ENCODE results near the gene FOXO6.

Gene FOXO6

DNA sequence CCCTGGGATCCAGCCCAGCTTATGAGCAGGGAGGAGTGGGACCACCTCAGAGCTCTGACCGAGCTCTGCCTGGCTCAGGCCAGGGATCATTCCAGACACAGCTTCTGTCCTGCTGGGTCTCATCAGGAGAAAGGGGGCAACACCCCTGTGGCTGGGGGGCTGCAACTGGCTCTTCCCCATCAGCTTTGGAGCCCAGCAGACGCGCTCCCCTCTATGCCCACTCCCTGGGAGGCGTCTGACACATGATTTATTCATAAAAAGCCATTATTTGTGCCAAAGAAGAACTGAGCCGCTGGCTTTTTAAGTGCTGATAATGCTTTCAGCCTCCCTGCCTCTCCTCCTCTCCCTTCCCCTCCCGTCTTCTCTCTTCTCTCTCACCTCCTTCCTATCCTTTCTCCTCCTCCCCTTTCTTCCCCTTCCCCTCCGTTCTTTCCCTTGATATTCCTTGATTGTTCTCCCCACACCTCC lies 25.0 kb downstream of the FOXO6 start:
- no peak overlapping the region for H3K27ac ChIP-seq
- no peak overlapping the region for H3K4me3 ChIP-seq (ENCODE audit: low read depth in 1 of 2, low read length in 1 of 2)
- H3K4me1 ChIP-seq (ENCODE audit: control insufficient read depth in 1 of 2, insufficient read depth in 1 of 2, low read depth in 1 of 2, low read length in 1 of 2) = peaks cover 5 to 13% of the 10 kb centered on the region in 2 experiments
- no peak for TF ChIP-seq CTCF (IDR thresholded peaks at IDR 0.05)
- no peaks in the 10 kb centered on the region for H3K36me3 ChIP-seq
- H3K27me3 ChIP-seq = peaks cover 80% of the 10 kb centered on the region
- H3K9me3 ChIP-seq = no peaks in the 10 kb centered on the region

- Histone ChIP-seq H3K4me3 (ENCODE audit: low read depth in 1 of 2, low read length in 1 of 2) (no peak overlapping the region), H3K27me3 (peaks cover 65% of the 10 kb centered on the region), H3K27ac (no peak overlapping the region), H3K36me3 (no peaks in the 10 kb centered on the region), H3K4me1 (ENCODE audit: control insufficient read depth in 1 of 2, insufficient read depth in 1 of 2, low read depth in 1 of 2, low read length in 1 of 2) (peaks cover 0 to 3% of the 10 kb centered on the region in 2 experiments), H3K9me3 (no peaks in the 10 kb centered on the region)
- TF ChIP-seq CTCF (IDR thresholded peaks at IDR 0.05) = no peak
Measured at GRCh38 chr1:41387667-41388091, 26.4 kb downstream of the FOXO6 start.

DNA sequence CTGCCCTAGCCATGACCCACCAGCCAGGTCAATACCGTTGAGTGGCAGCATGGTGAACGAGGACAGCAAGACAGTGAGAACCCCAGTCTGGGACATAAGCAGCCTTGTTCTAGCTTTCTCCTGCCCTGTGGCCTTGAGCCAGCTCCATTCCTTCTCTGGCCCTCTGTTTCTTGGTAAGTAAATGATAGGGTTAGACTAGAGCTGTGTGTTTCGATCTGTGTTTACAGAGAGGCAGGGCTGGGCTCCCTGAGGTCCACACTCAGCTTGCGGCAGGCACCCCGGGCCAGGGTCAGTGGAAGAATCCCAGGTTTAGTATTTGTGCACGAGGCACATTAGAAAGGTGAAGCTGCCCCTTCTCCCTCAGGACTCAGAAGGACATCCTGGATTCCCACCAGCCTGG lies 27.3 kb downstream of the FOXO6 start:
- Histone ChIP-seq H3K9me3 (no peaks in the 10 kb centered on the region), H3K36me3 (no peaks in the 10 kb centered on the region), H3K4me1 (ENCODE audit: control insufficient read depth in 1 of 2, insufficient read depth in 1 of 2, low read depth in 1 of 2, low read length in 1 of 2) (no peaks in the 10 kb centered on the region), H3K27me3 (peaks cover 57% of the 10 kb centered on the region), H3K4me3 (ENCODE audit: low read depth in 1 of 2, low read length in 1 of 2) (no peak overlapping the region), H3K27ac (no peak overlapping the region)
- no peak for TF ChIP-seq CTCF (IDR thresholded peaks at IDR 0.05)

- Histone ChIP-seq H3K4me3 (ENCODE audit: low read depth in 1 of 2, low read length in 1 of 2) (no peak overlapping the region), H3K36me3 (no peaks in the 10 kb centered on the region), H3K27ac (no peak overlapping the region), H3K4me1 (ENCODE audit: control insufficient read depth in 1 of 2, insufficient read depth in 1 of 2, low read depth in 1 of 2, low read length in 1 of 2) (no peaks in the 10 kb centered on the region), H3K9me3 (no peaks in the 10 kb centered on the region), H3K27me3 (peaks cover 57% of the 10 kb centered on the region)
- no peak for TF ChIP-seq CTCF (IDR thresholded peaks at IDR 0.05)
Measured at GRCh38 chr1:41389009-41389408, 27.8 kb downstream of the FOXO6 start.

DNA sequence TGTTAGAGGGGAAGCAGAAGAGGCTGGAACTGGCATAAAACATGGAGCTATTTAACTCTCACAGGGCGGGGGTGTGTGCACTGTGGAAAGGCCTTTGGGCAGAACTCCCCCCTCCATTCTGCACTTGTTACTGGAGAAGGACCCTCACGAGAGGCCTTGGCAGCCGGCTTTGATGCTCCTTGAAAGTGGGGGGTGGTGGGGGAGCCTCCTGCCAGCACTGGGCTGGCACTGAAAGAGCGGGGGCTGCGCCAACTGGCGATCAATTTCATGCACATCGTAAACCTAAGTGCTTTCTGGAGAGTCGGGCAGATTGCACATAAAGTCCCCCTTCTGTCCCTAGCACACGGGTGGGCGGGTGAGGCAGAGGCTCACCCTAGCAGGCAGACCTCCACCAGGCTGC lies 28.9 kb downstream of the FOXO6 start:
- no peaks in the 10 kb centered on the region for H3K9me3 ChIP-seq
- H3K27me3 ChIP-seq = peaks cover 57% of the 10 kb centered on the region
- H3K36me3 ChIP-seq = no peaks in the 10 kb centered on the region
- no peak overlapping the region for H3K27ac ChIP-seq
- no peak for TF ChIP-seq CTCF (IDR thresholded peaks at IDR 0.05)
- no peaks in the 10 kb centered on the region for H3K4me1 ChIP-seq (ENCODE audit: control insufficient read depth in 1 of 2, insufficient read depth in 1 of 2, low read depth in 1 of 2, low read length in 1 of 2)
- H3K4me3 ChIP-seq (ENCODE audit: low read depth in 1 of 2, low read length in 1 of 2) = no peak overlapping the region

DNA sequence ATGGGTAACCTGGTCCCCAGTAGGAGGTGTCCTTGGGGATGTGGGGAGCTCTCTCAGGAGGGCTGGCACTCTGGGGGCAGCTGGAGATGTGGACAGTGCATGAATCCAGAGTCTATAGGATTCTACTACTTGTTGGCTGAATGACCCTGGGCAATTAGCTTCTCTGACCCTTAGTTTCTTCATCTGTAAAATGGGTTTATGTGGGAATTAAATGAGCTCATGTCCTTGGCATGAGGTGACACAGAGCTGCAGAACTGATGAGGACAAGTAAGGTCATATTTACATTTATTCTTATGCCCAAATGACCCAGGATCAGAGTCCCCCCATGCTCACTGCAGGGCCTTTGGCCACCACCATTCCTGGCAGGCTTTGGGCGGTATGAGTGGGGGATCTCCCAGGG lies 29.3 kb downstream of the FOXO6 start:
- Histone ChIP-seq H3K4me3 (ENCODE audit: low read depth in 1 of 2, low read length in 1 of 2) (no peak overlapping the region), H3K27me3 (peaks cover 57% of the 10 kb centered on the region), H3K27ac (no peak overlapping the region), H3K9me3 (no peaks in the 10 kb centered on the region), H3K36me3 (no peaks in the 10 kb centered on the region), H3K4me1 (ENCODE audit: control insufficient read depth in 1 of 2, insufficient read depth in 1 of 2, low read depth in 1 of 2, low read length in 1 of 2) (no peaks in the 10 kb centered on the region)
- no peak for TF ChIP-seq CTCF (IDR thresholded peaks at IDR 0.05)

Data from neutrophil (primary cell).